AG04450 (cell line): Measurements from ENCODE around the gene PAQR3. TPM values are rescaled to one million over a fixed set of nuclear protein-coding genes. Genes with fewer than 3 reads are reported as not detected.

ENCODE experiments used
- CTCF ChIA-PET: fragments of 300-600, 350-600 bp; formaldehyde crosslinking; extraction: SDS; loops from one replicate; lab custom pipeline; 2022; ENCODE audit warnings: antibody characterized with exemption, inconsistent platforms; lab: Charles Lee
- POLR2A ChIA-PET: fragments of 350-600 bp; formaldehyde crosslinking; extraction: SDS; loops from one replicate; lab custom pipeline; 2021; ENCODE audit warnings: antibody characterized with exemption, inconsistent platforms; lab: Yijun Ruan, JAX
- DNase-seq: peaks from one replicate; pipeline ENCODE4 v3.0.0-alpha.2; 2011; ENCODE audit warnings: low read depth, low spot score
- H3K27ac ChIP-seq: one replicate; pipeline ENCODE4 v1.5.1; 2012; ENCODE audit warnings: low read depth, low read length, control low read depth
- H3K27me3 ChIP-seq: one replicate; pipeline ENCODE4 v1.6.0; 2012; ENCODE audit warnings: low read length; ENCODE audit not compliant: control insufficient read depth, insufficient read depth
- H3K4me3 ChIP-seq: 2 replicates; pipeline ENCODE4 v1.5.1; 2011; ENCODE audit warnings: mild to moderate bottlenecking, low read depth, low read length, control low read depth
- H3K9me3 ChIP-seq: 2 replicates; pipeline ENCODE4 v1.5.1; 2012; ENCODE audit warnings: low read length; ENCODE audit not compliant: control insufficient read depth, insufficient read depth
- polyA plus RNA-seq: library from polyadenylated mRNA; depleted of rRNA; stranded (reverse); fragments of >200 nt; gene quantifications from 2 replicates; pipeline ENCODE4 v1.2.3, GENCODE V29; 2011
- TF ChIP-seq, protein P1 (sequence below): IDR thresholded peaks from 2 replicates; pipeline ENCODE4 v1.5.1; 2011; ENCODE audit warnings: low read depth, low read length, control low read depth, inconsistent platforms

PAQR3 gene
- polyA plus RNA-seq, 1 experiment = 35.7 TPM

DNA sequence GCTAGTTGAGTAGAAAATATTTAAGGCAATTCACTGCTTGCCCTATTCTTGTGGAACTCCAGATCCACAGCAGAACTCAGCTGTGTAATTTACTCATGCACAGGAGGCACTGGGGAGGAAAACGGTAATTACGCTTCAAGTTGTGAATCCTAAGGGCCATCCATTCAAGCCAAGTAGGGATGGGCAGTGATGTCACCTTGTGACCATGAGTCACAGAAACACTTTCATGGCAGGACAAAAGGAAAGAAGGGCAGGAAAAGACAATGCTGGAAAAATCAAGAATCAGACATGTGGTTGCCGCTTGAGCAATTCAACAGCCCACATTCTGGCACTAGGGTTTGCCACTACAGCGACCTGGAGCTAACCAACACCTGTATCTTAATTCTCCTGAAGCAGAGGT is 1.4 kb downstream of the PAQR3 start:
- TF ChIP-seq, protein P1, sequence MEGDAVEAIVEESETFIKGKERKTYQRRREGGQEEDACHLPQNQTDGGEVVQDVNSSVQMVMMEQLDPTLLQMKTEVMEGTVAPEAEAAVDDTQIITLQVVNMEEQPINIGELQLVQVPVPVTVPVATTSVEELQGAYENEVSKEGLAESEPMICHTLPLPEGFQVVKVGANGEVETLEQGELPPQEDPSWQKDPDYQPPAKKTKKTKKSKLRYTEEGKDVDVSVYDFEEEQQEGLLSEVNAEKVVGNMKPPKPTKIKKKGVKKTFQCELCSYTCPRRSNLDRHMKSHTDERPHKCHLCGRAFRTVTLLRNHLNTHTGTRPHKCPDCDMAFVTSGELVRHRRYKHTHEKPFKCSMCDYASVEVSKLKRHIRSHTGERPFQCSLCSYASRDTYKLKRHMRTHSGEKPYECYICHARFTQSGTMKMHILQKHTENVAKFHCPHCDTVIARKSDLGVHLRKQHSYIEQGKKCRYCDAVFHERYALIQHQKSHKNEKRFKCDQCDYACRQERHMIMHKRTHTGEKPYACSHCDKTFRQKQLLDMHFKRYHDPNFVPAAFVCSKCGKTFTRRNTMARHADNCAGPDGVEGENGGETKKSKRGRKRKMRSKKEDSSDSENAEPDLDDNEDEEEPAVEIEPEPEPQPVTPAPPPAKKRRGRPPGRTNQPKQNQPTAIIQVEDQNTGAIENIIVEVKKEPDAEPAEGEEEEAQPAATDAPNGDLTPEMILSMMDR = no peak
- Histone ChIP-seq H3K4me3 (no peak overlapping the region), H3K9me3 (no peaks in the 10 kb centered on the region), H3K27ac (no peak overlapping the region), H3K27me3 (no peaks in the 10 kb centered on the region)
- DNase-seq = no peak
- CTCF ChIA-PET = interaction anchor here (1.0 to 2.5 kb wide), 2 partner anchors 15 to 293 kb away, joined by 6 to 21 read pairs; no protein-coding TSS in a partner anchor
- POLR2A ChIA-PET = no interaction called here

DNA sequence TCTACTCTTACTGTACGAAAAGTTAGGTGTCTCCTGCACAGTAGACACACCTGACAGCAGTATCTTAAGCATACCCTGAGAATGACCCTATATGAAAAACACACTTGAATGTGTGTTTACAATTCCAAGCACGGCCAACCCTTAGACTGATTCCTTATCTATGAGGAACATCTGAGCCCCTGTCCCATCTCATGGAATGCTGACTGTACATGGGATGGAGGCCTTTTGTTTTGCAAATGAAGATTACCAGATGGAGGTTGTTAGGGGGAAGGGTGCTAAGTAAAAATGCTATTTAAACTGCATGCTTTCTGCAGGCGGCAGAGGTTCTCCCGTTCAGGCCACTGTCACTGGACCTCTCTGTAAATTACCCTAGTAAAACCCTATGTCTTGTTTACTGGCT is 2.2 kb downstream of the PAQR3 start:
- CTCF ChIA-PET = no interaction called here
- TF ChIP-seq, protein P1 = no peak
- POLR2A ChIA-PET = no interaction called here
- no peak overlapping the region for H3K27ac ChIP-seq
- no peak overlapping the region for H3K4me3 ChIP-seq
- no peak for DNase-seq
- no peaks in the 10 kb centered on the region for H3K9me3 ChIP-seq
- no peaks in the 10 kb centered on the region for H3K27me3 ChIP-seq

DNA sequence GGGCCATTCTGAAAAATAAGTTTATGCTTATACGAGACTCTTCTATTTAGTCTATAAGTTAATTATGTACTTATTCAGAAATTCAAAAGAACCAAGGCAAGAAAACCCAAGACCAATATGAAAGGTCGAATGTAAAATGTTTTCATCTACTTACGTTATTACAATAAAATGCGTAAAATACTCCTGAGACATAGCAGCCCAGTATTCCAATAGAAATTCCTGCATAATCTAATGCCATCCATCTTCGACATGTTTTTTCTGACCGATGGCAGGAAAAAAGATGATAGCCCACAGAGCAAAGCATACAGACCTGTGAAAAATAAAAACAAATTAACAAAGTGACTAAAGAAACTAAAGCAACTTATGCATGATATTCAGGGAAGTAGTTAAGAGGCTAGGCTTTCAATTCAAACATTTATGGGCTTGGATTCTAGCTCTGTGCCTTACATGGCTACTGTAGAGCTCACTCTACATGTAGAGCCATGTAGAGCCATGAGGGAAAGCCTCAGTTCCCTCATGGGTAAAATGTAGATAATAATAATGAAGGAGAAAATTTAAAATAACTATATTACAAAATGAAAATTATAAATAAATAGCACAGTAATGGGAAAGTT is 9.1 kb downstream of the PAQR3 start:
- DNase-seq = no peak
- H3K27me3 ChIP-seq = no peaks in the 10 kb centered on the region
- ChIA-PET POLR2A (no interaction called here), CTCF (no interaction called here)
- H3K4me3 ChIP-seq = no peak overlapping the region
- no peak overlapping the region for H3K27ac ChIP-seq
- TF ChIP-seq, protein P1 = no peak
- no peaks in the 10 kb centered on the region for H3K9me3 ChIP-seq

DNA sequence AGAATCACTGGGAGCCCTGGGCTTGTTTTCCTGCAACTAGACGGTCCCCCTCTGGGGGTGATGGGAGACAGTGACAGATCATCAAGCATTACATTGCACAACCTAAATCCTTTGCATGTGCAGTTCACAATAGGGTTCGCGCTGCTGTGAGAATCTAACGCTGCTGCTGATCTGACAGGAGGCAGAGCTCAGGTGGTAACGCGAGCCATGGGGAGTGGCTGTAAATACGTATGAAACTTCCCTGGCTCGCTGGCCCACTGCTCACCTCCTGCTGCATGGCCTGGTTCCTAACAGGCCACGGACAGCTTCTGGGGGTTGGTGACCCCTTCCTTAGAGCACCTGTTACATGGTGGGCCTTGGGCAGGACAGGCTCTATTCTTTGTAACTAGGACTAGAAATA is 10.4 kb downstream of the PAQR3 start:
- TF ChIP-seq, protein P1 = no peak
- ChIA-PET POLR2A (no interaction called here), CTCF (no interaction called here)
- no peak for DNase-seq
- Histone ChIP-seq H3K27me3 (no peaks in the 10 kb centered on the region), H3K4me3 (no peak overlapping the region), H3K9me3 (no peaks in the 10 kb centered on the region), H3K27ac (no peak overlapping the region)

DNA sequence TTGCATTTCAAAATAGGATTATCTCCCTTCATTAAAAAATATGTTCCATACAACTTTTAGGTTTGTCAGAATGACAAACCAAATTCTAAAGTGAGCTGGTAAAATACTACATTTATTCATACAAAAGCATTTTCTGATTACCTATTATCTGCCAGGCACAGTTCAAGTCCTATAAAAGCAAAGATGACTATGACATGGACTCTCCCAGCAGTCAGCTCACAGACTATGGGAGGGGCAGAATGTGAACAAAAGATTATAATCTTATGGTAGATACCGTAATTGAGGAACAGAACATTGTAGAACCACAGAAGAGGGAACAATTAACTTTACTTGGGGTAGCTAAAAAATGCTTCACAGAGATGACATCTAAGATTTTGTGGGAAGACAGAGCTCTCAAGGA is 12.4 kb downstream of the PAQR3 start:
- Histone ChIP-seq H3K4me3 (no peak overlapping the region), H3K27ac (no peak overlapping the region), H3K27me3 (no peaks in the 10 kb centered on the region), H3K9me3 (no peaks in the 10 kb centered on the region)
- ChIA-PET POLR2A (no interaction called here), CTCF (interaction anchor here (0.9 kb wide), 1 partner anchor 26 kb away, joined by 3 read pairs; no protein-coding TSS in a partner anchor)
- TF ChIP-seq, protein P1 = no peak
- no peak for DNase-seq
